Endothelial cell of umbilical vein (primary cell): ENCODE measurements around the gene SUV39H1. TPM values are rescaled to one million over a fixed set of nuclear protein-coding genes. Genes with fewer than 3 reads are reported as not detected.

Source experiments
- BruUV-seq: library from RNA; stranded (reverse); fragments of 400-500 nt; replicated peaks from 2 replicates; lab custom pipeline; 2021; lab: Mats Ljungman, UMichigan
- CTCF ChIA-PET: fragments of 300-600, 350-600 bp; sonication (Branson Sonifier 250); formaldehyde crosslinking; loops from one replicate; lab custom pipeline; 2021; ENCODE audit warnings: antibody characterized with exemption, inconsistent platforms; lab: Charles Lee
- POLR2A ChIA-PET: fragments of 300-600, 350-600 bp; sonication (Branson Sonifier 250); formaldehyde crosslinking; loops from one replicate; lab custom pipeline; 2021; ENCODE audit warnings: antibody characterized with exemption, inconsistent platforms; lab: Charles Lee
- DNase-seq: peaks from one replicate; pipeline ENCODE4 v3.0.0-alpha.2; 2011; ENCODE audit warnings: low read depth, low spot score
- FAIRE-seq: peaks from 2 replicates; lab custom pipeline; 2011; peaks lifted over from hg19 to GRCh38; lab: Jason Lieb, UNC
- H2AFZ ChIP-seq: 2 replicates; pipeline ENCODE4 v1.6.0; 2012; ENCODE audit warnings: low read depth, low read length, control low read depth, inconsistent platforms
- H3K27ac ChIP-seq: 2 replicates; pipeline ENCODE4 v1.5.1; 2011; ENCODE audit warnings: low read depth, mild to moderate bottlenecking, control low read depth, low read length, moderate library complexity; ENCODE audit not compliant: insufficient read depth
- H3K27me3 ChIP-seq, 2 experiments: 2 replicates each; pipeline versions ENCODE4 v1.6.0 to v1.6.1; 2011; ENCODE audit warnings: low read length in 2 of 2, mixed read lengths in 1 of 2; ENCODE audit not compliant: control insufficient read depth in 2 of 2, insufficient read depth in 2 of 2
- H3K36me3 ChIP-seq, 2 experiments: 2 replicates in 1 of 2; 3 replicates in 1 of 2; pipeline ENCODE4 v1.5.1; 2011; ENCODE audit warnings: low read length in 2 of 2, mild to moderate bottlenecking in 1 of 2, moderate library complexity in 1 of 2; ENCODE audit not compliant: control insufficient read depth in 2 of 2, insufficient read depth in 2 of 2; ENCODE audit errors: extremely low read depth in 1 of 2
- H3K4me1 ChIP-seq: 3 replicates; pipeline ENCODE4 v1.5.1; 2011; ENCODE audit warnings: mild to moderate bottlenecking, low read length; ENCODE audit not compliant: control insufficient read depth, insufficient read depth; ENCODE audit errors: extremely low read depth
- H3K4me2 ChIP-seq: 2 replicates; pipeline ENCODE4 v1.6.1; 2011; ENCODE audit warnings: low read length, control low read depth, mixed read lengths; ENCODE audit not compliant: insufficient read depth
- H3K4me3 ChIP-seq, 3 experiments: fragments of 200-600 bp in 1 of 3; sonication (generic), shearing (Covaris generic) in 1 of 3; replicated peaks in 1 of 3; 2 replicates each; pipeline ENCODE4 v1.5.1; 2011 to 2016; ENCODE audit warnings: control low read depth in 3 of 3, low read length in 3 of 3, mild to moderate bottlenecking in 2 of 3, inconsistent platforms in 1 of 3, low read depth in 1 of 3, moderate library complexity in 1 of 3; ENCODE audit not compliant: insufficient read depth in 1 of 3
- H3K79me2 ChIP-seq: 2 replicates; pipeline ENCODE4 v1.6.0; 2012; ENCODE audit warnings: low read length, inconsistent platforms; ENCODE audit not compliant: control insufficient read depth, insufficient read depth
- H3K9ac ChIP-seq: replicated peaks from 2 replicates; pipeline ENCODE3; 2011; ENCODE audit warnings: low read length, control low read depth; ENCODE audit not compliant: insufficient read depth; ENCODE audit errors: extremely low read depth
- H3K9me1 ChIP-seq: replicated peaks from 3 replicates; pipeline ENCODE4 v1.6.0; 2011; ENCODE audit warnings: mild to moderate bottlenecking, low read length; ENCODE audit not compliant: control insufficient read depth, insufficient read depth; ENCODE audit errors: extremely low read depth
- H3K9me3 ChIP-seq: replicated peaks from 2 replicates; pipeline ENCODE4 v1.5.1; 2012; ENCODE audit warnings: low read length, inconsistent platforms; ENCODE audit not compliant: control insufficient read depth, insufficient read depth
- H4K20me1 ChIP-seq: replicated peaks from 2 replicates; pipeline ENCODE3; 2011; ENCODE audit warnings: mild to moderate bottlenecking, low read length; ENCODE audit not compliant: control insufficient read depth, insufficient read depth; ENCODE audit errors: extremely low read depth
- CTCF ChIP-seq, 2 donors: IDR thresholded peaks; 1 replicate in 1 of 2; 2 replicates in 1 of 2; pipeline ENCODE4 v1.5.1; 2011; ENCODE audit warnings: low read length in 2 of 2, mild to moderate bottlenecking in 2 of 2, moderate library complexity in 2 of 2, control low read depth in 1 of 2, inconsistent platforms in 1 of 2, low read depth in 1 of 2; ENCODE audit not compliant: insufficient read depth in 1 of 2; ENCODE audit errors: extremely low read depth in 1 of 2
- EZH2 ChIP-seq: IDR thresholded peaks from 2 replicates; pipeline ENCODE4 v1.6.1; 2012; ENCODE audit warnings: borderline replicate concordance, low read depth, mild to moderate bottlenecking, moderate library complexity, low read length, inconsistent platforms; ENCODE audit not compliant: severe bottlenecking
- FOS ChIP-seq: IDR thresholded peaks from 2 replicates; pipeline ENCODE4 v1.6.1; 2011; ENCODE audit warnings: mild to moderate bottlenecking, low read length, moderate library complexity, borderline replicate concordance; ENCODE audit not compliant: insufficient read depth
- GATA2 ChIP-seq: IDR thresholded peaks from 2 replicates; pipeline ENCODE4 v1.7.0; 2011; ENCODE audit warnings: low read depth, mild to moderate bottlenecking, moderate library complexity, mixed read lengths, low read length; ENCODE audit not compliant: insufficient read length, insufficient read depth
- JUN ChIP-seq: IDR thresholded peaks from 2 replicates; pipeline ENCODE4 v1.6.1; 2011; ENCODE audit warnings: borderline replicate concordance, low read depth; ENCODE audit not compliant: insufficient read length, insufficient read depth
- MYC ChIP-seq: IDR thresholded peaks from one replicate; pipeline ENCODE4 v1.6.1; 2011; ENCODE audit warnings: mild to moderate bottlenecking, low read depth, low read length
- POLR2A ChIP-seq: IDR thresholded peaks from 2 replicates; pipeline ENCODE4 v1.6.1; 2012; ENCODE audit warnings: low read depth, mild to moderate bottlenecking, control low read depth, low read length
- POLR2AphosphoS5 ChIP-seq: IDR thresholded peaks from 2 replicates; pipeline ENCODE4 v1.6.1; 2012; ENCODE audit warnings: low read depth, mild to moderate bottlenecking, control low read depth, low read length, moderate library complexity; ENCODE audit not compliant: insufficient read depth
- dilution Hi-C: fragments of 300-500 bp; cut with MboI; formaldehyde crosslinking; loops from one replicate; pipeline ENCODE4 v1.15.0; 2019; ENCODE audit warnings: low sequenced_read_pairs; ENCODE audit not compliant: extremely low pct_ligation_motif_present
- intact Hi-C: fragments of 100-400 bp; cut with micrococcal nuclease; formaldehyde crosslinking; loops from one replicate; pipeline ENCODE4 v1.10.0; 2022
- polyA plus RNA-seq, 4 experiments: library from polyadenylated mRNA; depleted of rRNA in 3 of 4; stranded (reverse) in 3 of 4; unstranded in 1 of 4; fragments of >200 nt; gene quantifications; 2 replicates each; pipeline versions ENCODE4 v1.2.1 to v1.2.3, GENCODE V29; 2011 to 2012; ENCODE audit warnings: missing spikeins in 1 of 4
- total RNA-seq: library from RNA; stranded (reverse); gene quantifications from 2 replicates; pipeline ENCODE4 v1.2.3, GENCODE V29; 2021
- TF ChIP-seq, protein P1 (sequence below): IDR thresholded peaks from 2 replicates; pipeline ENCODE4 v1.6.1; 2011; ENCODE audit not compliant: insufficient read depth, insufficient read length

The SUV39H1 gene
- total and polyA plus RNA-seq, 2 donors (not counting 3 experiments of a cell fraction or from before 2014, with no cell fraction given): 18.2 to 19.0 TPM

GRCh38 chrX:48695925-48696300 is 621 bp upstream of the SUV39H1 start:
- dilution Hi-C loops (no loop called here), intact Hi-C loops (loop anchor here (1.0 to 2.0 kb wide), 5 partner anchors 19 to 201 kb away; partner anchors contain the start of genes PQBP1, TIMM17B and WDR13)
- FAIRE-seq (no peak), DNase-seq (no peak)
- Histone ChIP-seq H3K4me1 (peaks cover 5% of the 10 kb centered on the region), H3K4me3 (peak overlapping the region in 2 of 3 experiments; percentile 49 to 60), H3K27ac (peak overlapping the region; percentile 40), H3K9me3 (no peaks in the 10 kb centered on the region), H3K27me3 (no peaks in the 10 kb centered on the region), H3K9ac (peak overlapping the region; percentile 63), H4K20me1 (no peaks in the 10 kb centered on the region), H3K9me1 (no peaks in the 10 kb centered on the region), H3K79me2 (peaks cover 20% of the 10 kb centered on the region), H3K4me2 (peak overlapping the region; percentile 54), H2AFZ (peak overlapping the region; percentile 78), H3K36me3 (peaks cover 0 to 3% of the 10 kb centered on the region in 2 experiments)
- ChIA-PET POLR2A (no interaction called here), CTCF (interaction anchor here (1.5 kb wide), 1 partner anchor 47 kb away, joined by 5 read pairs; no protein-coding TSS in a partner anchor)
- TSS peak; percentile 93 for BruUV-seq
- no peak for TF ChIP-seq MYC
- TF ChIP-seq GATA2: no peak
- no peak for TF ChIP-seq CTCF (IDR thresholded peaks at IDR 0.05; ENCODE audit: extremely low read depth in 1 of 2, insufficient read depth in 1 of 2, low read depth in 1 of 2, low read length in 2 of 2)
- TF ChIP-seq FOS: no peak
- no peak for TF ChIP-seq POLR2AphosphoS5
- no peak for TF ChIP-seq JUN
- TF ChIP-seq, protein P1, sequence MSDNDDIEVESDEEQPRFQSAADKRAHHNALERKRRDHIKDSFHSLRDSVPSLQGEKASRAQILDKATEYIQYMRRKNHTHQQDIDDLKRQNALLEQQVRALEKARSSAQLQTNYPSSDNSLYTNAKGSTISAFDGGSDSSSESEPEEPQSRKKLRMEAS: no peak
- TF ChIP-seq POLR2A: no peak
- TF ChIP-seq EZH2: no peak
